Renal cortical epithelial cell (primary cell): ENCODE data around the gene CAPS. TPM values are rescaled to one million over a fixed set of nuclear protein-coding genes. Genes with fewer than 3 reads are reported as not detected.
"Not testable (repeated sequence)": the region's sequence is repeated elsewhere in the genome, so short reads cannot be mapped to it uniquely, and the experiment has no call there.

ENCODE experiments used
- DNase-seq: peaks from one replicate; pipeline ENCODE4 v3.0.0-alpha.2; 2011; ENCODE audit warnings: low read depth
- total RNA-seq: library from RNA; depleted of rRNA; stranded (reverse); fragments of >200 nt; gene quantifications from 2 replicates; pipeline ENCODE4 v1.2.3, GENCODE V29; 2014

Gene CAPS
- total RNA-seq, 1 donor from 2014 or later = 5.3 TPM

DNA sequence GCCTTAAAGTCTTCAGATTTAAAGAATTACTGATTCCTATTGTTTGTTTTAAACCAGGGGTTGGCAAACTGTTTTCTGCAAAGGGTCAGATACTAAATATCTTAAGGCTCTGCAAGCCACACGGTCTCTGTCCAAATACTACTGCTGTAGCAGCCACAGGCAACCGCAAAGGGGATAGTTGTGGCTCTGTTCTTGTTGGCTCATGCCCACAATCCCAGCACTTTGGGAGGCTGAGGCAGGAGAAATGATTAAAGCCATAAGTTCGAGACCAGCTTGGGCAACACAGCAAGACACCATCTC lies 41.5 kb downstream of the CAPS start:
- DNase-seq = no peak

DNA sequence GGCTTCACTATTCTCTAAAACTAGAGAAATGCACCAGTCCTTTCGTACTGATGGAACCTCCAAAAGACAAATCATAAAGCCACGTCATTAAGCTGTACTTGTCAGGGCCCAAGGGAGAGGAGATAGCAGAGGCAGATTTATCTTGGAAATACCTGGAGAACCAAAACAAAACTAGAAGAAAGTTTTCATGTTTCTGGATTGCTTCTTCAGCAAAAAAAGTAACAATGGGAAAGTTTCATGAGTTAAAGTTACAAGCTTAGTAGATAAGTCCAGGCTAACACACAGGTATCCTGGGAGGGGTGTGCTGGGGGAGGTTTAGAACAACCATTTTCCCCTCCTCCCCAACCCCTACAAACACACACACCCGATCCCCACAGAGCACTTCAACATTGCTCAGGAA lies 42.3 kb downstream of the CAPS start:
- DNase-seq = no peak

DNA sequence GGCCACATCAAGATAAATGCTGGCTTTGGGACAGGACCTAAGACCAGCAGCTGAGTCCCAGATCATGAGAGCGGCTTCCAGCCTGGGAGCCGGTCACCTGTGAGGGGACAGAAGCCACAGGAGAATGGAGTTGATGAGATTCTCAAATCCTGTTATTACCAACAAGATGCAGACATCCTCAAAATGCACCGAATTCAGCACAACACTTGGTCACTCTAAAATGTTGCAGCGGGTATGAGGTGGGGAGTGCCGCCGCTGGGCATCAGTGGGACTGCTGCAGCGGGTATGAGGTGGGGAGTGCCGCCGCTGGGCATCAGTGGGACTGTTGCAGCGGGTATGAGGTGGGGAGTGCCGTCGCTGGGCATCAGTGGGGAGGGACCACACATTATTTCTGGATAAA lies 42.7 kb downstream of the CAPS start:
- no peak for DNase-seq

DNA sequence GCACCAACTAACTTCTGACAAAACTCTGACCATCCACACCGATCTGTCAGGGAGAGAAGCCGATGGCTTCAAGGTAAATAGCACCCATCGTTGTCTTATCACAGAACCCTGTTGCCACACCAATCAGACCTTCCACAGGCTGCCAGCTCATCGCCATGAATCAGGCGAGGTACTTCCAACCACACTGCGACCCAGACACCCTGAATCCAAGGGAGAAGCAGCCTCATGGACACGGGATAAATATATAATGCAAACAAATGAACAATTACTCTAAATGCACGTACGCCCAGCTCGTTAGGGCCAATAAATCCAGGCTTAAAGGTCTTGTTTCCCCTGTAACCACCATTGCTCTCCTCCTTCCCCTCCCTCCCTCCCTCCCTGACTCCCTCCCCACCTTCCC lies 43.1 kb downstream of the CAPS start:
- no peak for DNase-seq

DNA sequence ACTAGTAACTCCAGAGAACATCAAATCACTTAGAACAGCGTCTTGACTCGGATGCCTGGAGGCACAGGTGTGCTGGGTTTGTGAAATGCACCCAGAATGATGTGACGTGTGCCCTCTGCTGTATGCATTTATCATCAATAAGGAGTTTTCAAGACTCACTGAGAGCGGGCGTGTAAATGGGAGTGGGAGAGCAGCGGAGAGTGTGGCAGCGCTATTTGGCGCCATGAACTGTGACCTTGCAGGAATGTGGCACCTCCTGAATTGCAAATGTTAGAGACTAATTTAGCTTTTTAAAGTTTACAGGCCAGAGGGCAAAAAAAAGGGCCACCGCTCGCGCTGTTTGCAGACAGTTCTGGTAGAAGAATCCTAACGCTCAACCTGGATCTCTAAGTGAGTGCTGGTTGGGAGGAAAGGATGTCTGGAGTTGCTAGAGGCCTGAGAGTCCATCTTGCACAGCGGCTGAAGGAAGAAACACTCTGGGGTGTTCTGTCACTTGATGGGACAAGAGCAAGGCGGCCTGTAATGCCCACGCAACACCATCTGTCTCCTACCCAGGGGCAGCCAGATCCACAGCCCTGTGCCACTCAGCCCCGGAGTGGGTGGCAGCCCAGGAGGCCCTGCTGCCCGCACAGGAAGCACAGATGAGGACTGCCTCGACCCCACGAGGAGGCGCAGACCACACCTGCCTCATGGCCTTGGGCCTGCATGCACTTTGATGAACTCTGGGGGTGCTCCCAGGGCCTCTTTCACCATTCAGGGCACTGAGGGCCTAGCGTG lies 44.2 kb downstream of the CAPS start:
- no peak for DNase-seq

DNA sequence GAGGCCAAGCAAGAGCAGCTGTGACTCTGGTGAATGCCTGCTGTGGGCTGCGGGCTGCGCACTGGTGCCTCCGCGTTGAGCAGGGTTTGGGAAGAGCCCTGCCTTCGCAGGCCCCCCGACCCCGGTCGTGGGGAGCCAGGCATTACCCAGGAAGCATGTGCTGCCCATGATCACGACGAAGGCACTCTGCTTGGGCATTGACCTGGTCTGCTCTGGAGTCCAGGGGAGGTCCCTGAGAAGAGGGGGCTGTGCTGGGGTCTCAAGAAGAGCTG lies 44.7 kb downstream of the CAPS start:
- DNase-seq = no peak

DNA sequence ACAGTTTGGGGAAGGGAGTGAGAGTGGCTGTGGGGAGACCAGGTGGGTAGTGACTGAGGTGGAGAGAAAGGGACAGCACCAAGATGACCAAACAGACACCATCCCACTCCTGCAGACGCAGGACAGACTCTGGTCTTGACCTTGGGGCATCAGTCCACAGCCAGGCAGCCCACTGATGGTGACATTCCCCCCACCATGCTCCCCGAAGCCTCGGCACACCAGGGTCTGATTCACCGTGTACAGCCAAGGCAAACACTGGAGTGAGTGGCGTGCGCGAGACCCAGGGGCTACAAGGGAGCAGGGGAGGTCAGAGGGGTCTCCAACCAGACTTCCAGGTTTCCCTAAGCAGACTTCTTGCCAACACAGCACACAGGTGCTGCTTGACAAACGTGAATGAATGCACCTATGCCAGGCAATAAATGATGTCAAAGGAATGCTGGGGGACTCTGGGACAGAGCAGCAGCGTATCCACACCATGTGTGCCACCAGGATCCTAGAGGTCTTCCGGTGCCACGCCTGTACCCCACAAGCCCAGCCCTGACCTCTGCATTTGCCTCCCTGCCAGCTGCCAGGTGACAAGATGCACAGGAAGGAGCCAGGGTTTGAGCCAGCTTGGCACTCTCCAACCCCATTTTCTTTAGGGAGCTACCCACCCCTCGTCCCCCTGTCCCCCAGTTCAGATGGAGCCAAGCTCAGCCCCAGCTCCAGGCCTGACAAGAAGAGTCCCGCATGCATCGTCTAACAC lies 45.4 kb downstream of the CAPS start:
- DNase-seq = no peak

DNA sequence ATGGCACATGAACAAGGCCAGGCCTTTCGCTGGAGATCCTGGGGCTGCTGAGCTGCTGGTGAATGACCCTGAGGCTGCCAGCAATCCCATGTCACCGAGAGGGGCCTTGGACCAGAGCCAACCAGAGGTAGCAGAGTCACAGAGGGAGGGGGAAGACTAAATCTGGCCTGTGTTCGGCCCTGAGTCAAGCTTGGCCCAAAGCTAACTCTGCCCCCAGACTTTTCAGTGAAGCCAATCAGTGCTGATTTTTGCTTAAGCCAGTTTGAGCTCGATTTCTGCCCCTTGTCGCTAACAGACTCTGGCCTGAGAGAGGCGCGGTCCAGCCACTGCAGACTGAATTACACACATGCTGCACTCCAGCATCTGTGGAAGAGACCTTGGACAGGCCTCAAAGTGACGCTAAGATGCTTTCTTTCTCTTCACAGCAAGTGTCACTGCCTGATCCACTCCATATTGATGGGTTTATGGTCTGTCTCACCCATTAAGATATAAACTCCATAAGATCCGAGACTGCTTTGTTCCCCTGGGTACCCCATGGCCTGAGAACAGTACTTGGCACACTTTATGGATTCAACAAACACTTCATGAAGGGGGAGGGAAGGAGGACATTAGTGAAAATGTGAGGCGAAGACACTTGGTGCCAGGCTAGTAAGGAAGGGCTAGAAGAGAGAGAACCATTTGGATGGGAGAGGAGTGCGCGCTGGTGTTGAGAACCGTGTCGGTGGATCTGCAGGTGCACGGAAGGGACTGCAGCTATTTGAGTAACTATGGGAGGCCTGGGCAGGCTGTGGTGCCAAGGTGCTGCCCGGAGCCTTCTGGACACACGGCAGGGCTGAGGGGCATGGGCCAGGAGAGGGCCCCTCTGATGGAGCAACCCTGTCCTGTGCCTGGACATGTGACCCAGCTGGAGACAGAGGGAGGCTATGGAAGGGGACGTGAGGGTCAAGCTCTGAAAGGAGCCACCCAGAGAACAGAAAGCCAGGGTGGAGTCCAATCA lies 46.2 kb downstream of the CAPS start:
- DNase-seq = no peak

DNA sequence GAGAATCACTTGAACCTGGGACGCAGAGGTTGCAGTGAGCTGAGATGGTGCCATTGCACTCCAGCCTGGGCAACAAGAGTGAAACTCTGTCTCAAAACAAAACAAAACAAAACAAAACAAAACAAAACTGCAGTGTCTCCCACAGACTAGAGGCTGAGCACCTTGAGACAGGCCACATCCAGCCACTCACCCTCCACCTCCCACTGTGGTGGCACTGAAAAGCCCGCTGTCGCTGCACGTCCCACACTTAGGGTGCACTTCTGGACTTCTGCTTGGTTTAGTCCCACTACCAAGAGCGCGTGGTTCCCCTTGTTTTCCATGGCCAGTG lies 47.6 kb downstream of the CAPS start:
- not testable (repeated sequence) for DNase-seq

DNA sequence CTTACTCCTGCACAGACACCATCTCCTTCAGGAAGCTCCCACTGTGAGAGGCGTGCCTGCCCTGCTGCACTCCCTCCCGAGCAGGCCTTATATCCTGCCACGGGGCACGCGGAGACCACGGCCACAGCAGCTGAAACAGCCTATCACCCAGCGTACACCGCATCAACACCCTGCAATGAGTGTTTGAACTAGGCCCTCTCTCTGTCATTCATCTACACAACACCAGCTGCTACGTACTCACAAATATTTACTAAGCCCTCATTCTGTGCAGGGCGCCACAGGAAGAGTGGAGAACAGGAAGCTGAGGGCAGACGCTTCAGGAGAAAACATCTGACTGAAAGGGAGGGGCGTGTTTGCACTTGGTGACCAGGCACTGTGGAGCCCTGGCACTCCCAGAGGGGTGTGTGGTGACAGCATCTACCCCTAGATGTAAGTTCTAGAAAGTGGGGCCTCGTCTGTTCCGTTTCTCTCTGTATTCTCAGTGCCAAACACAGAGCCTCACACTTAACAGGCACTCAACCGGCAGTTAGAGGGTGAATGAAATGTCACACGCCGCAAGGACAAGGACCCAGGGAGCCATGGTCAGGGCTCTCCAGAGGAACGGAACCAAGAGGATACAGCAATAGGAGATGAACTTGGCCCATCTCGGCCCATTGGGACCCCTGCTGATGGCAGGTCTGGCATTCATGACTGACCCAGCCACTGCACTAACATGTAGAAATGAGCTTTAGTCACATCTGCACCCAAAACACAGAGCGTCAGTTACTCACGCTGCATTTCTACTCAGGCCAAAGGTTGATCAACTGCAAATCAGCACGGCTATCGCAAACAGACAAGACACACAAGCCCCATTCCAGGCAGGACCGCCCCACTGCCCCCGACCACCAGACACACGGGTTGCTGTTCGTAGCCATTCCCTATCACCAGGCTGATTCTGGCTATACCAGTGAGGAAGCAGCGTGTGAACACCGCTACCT lies 48.2 kb downstream of the CAPS start:
- no peak for DNase-seq

DNA sequence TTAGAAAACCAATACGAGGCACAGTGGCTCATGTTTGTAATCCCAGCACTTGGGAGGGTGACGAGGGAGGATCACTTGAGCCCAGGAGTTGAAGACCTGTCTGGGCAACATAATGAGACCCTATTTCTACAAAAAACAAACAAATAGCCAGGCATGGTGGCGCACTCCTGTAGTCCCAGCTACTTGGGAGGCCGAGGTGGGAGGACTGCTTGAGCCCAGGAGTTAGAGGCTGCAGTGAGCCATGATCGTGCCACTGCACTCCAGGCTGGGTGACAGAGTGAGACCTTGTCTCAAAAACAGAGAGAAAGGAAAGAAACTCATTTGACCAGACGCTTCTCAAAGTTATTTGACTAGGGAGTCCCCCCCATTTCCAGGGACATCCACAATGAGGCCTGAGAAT lies 49.2 kb downstream of the CAPS start:
- DNase-seq = not testable (repeated sequence)

DNA sequence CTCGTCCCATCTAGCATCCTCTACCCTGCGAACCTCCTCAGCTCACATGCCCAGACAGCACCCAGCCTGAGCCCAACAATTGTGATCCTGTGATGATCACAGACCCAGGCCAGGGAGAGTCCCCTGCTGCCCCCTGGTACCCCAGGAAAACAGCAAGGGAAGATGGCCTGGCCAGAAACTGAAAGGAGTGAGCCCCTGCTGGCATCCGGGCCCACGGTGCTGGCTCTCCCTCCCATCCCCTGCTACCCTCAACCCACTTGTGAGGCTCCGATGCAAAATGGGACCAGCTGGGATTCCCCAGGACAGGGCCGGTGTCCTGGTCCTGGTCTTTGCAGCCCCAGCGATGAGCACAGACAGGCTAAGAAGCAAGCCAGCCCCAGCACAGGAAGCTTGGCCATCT lies 49.8 kb downstream of the CAPS start:
- no peak for DNase-seq

DNA sequence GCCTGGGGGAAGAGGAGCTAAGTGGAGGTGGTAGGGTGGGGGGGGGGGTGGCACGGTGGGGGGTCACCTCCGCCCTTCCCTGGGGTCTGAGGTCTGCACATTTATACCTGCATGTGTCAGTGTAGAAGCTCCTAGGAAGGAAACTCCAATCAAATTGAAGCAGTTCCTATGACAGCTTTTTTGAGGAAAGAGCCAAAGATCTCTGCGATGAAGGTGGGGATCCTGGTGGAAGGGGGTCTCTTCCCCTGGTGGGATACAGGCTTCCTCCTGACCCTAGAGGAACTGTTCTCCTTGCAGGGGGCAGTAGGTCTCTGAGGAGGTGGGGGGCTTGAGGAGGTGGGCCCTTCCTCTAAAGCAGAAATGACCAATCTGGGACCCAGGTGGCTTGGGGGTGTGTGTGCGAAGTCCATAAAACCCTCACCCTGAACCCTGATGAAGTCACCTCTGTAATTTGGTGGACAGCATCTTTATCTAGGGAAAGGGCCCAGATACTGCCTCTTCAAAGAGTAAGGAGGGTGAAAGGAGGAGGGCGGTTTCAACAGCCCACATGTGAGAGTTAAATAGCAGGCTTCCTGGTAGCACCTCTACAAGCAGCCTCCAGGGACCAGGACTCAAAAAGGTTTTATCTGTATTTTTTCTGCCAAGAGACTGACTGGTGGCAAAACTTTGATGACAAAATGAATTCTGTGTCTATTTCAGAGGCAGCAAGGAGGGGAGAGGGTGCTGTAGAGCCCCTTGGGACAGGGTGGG lies 50.9 kb downstream of the CAPS start:
- no peak for DNase-seq

Other genes starting within 250 kb of the CAPS start
- 13.0 and 33.5 TPM in 2 replicates for gene MICOS13, start 233.7 kb upstream of the CAPS start, total RNA-seq
- 9.4 and 22.2 TPM in 2 replicates for gene HSD11B1L, start 233.2 kb upstream of the CAPS start, total RNA-seq
- 159 and 652 TPM in 2 replicates for gene RPL36, start 224.0 kb upstream of the CAPS start, total RNA-seq
- 99.3 and 116 TPM in 2 replicates for gene LONP1, start 194.1 kb upstream of the CAPS start, total RNA-seq
- not detected in 2 replicates for gene CATSPERD, start 193.6 kb upstream of the CAPS start, total RNA-seq
- 0.15 TPM in 1 of 2 replicates, not detected in the other for gene PRR22, start 129.5 kb upstream of the CAPS start, total RNA-seq
- 15.9 and 30.0 TPM in 2 replicates for gene DUS3L, start 123.1 kb upstream of the CAPS start, total RNA-seq
- 0.17 and 0.20 TPM in 2 replicates for gene NRTN, start 109.2 kb upstream of the CAPS start, total RNA-seq
- gene FUT6, start 74.6 kb upstream of the CAPS start, total RNA-seq = 0.05 TPM in 1 of 2 replicates, not detected in the other
- 0.05 and 3.1 TPM in 2 replicates for gene FUT3, start 62.8 kb upstream of the CAPS start, total RNA-seq
- gene FUT5, start 43.7 kb upstream of the CAPS start, total RNA-seq = not detected in 2 replicates
- 104 and 529 TPM in 2 replicates for gene NDUFA11, start 10.5 kb upstream of the CAPS start, total RNA-seq
- gene VMAC, start 9.4 kb upstream of the CAPS start, total RNA-seq = 5.9 and 6.6 TPM in 2 replicates
- 28.3 and 78.8 TPM in 2 replicates for gene RANBP3, start 63.9 kb downstream of the CAPS start, total RNA-seq
- gene RFX2, start 196.2 kb downstream of the CAPS start, total RNA-seq = 3.0 and 3.9 TPM in 2 replicates
- gene ACSBG2, start 221.4 kb downstream of the CAPS start, total RNA-seq = not detected in 2 replicates